Dedifferentiated amniotic fluid mesenchymal stem cell (primary cell): ENCODE results near the gene TOP1.
A peak's percentile ranks its signal among the peaks of the same experiment; 100 is the strongest.
"Not testable (repeated sequence)": the region's sequence is repeated elsewhere in the genome, so short reads cannot be mapped to it uniquely, and the experiment has no call there.

Experiments
- DNase-seq: peaks from one replicate; pipeline ENCODE4 v3.0.0-alpha.2; 2016; ENCODE audit errors: extremely low spot score

The TOP1 gene

DNA sequence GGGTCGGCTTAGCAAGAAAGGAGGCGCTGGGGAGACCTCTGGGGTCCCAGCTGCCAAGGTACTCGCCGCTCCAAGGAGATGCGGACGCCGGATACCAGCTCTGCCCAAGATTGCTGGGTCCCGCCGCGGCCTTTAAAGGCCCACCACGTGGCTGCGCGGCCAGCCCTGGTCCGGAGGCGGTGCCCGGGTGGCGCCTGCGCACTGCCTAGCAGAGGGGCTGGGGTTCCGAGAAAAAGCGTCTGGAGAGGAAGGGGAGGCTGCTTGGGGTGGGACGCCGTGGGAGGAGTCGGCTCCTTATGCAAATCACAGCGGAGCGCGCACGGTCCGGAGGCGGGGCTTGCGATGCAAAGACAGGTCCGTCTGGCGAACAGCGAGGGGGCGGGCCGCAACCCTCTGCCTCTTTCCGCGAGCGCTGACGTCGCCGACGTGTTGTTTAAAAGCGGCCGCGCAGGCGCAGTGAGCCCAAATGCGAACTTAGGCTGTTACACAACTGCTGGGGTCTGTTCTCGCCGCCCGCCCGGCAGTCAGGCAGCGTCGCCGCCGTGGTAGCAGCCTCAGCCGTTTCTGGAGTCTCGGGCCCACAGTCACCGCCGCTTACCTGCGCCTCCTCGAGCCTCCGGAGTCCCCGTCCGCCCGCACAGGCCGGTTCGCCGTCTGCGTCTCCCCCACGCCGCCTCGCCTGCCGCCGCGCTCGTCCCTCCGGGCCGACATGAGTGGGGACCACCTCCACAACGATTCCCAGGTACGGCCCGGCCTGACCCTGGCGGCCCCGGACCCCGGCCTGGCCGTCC lies at the start of gene TOP1:
Gene TOP1, plus strand, starts transcription at position 464 of the 791 bp plus-strand sequence. Its CDS starts 246 bp downstream, at position 710.
- peak; percentile 100 for DNase-seq

DNA sequence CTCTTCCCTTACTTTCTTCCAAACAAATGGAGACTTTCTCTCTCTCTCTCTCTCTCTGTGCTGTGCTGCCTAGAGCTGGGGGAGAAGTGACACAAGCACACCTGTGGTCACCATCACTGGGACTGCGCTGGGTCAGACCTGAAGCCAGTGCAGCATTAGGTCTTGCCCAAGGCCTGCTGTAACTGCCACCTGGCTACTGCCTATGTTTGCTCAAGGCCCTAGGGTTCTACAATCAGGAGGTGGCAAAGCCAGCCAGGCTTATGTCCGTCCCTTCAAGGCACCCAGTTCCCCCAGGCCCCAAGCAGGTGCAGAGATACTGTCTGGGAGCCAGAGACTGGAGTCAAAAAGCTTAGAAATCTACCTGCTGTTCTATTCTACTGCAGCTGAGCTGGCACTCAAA lies 49.4 kb upstream of the TOP1 start:
- no peak for DNase-seq

DNA sequence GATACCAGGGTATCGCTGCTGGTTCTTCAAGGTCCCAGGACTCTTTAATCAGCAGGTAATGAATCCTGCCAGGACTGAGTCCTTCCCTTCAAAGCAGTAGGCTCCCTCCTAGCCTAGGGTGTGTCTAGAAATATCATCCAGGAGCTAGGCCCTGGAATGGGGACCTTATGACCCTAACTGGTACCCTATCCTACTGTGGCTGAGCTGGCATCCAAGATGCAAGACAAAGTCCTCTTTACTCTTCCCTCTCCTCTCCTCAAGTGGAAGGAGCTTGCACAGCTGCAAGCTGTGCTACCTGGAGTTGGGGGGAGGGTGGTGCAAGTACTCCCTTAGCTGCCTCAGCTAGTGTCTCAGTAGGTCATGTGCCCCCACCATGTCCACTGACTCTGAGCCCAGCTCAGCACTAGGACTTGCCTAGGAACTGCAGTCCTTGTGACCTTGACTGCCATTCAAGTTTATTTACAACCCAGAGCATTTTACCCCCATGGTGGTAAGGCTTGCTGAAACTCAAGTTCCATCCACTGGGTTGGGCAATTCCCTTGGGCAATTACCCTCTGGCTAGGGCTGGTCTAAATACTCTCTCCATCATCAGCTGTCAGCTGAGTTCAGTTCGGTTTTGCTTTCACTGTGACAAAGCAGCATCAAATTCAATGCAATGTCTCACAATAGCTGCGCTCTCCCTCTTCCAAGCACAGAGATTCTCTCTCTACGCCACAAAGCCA lies 48.4 kb upstream of the TOP1 start:
- DNase-seq, result no peak

DNA sequence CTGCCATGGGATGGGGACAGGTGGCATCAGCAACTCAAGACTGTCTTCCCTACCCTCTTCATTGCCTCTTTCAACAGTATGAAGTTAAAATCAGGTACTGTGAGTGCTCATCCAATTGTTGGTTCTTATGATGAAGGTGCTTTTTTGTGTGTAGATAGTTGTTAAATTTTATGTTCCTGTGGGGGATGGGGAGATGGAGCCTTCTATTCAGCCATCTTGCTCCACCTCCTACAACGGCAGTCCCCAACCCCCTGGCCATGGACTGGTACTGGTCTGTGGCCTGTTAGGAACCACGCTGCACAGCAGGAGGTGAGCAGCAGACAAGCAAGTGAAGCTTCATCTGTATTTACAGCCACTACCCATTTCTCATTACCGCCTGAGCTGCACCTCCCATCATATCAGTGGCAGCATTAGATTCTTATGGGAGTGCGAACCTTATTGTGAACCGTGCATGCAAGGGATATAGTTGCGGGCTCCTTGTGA lies 47.8 kb upstream of the TOP1 start:
- DNase-seq, result no peak

DNA sequence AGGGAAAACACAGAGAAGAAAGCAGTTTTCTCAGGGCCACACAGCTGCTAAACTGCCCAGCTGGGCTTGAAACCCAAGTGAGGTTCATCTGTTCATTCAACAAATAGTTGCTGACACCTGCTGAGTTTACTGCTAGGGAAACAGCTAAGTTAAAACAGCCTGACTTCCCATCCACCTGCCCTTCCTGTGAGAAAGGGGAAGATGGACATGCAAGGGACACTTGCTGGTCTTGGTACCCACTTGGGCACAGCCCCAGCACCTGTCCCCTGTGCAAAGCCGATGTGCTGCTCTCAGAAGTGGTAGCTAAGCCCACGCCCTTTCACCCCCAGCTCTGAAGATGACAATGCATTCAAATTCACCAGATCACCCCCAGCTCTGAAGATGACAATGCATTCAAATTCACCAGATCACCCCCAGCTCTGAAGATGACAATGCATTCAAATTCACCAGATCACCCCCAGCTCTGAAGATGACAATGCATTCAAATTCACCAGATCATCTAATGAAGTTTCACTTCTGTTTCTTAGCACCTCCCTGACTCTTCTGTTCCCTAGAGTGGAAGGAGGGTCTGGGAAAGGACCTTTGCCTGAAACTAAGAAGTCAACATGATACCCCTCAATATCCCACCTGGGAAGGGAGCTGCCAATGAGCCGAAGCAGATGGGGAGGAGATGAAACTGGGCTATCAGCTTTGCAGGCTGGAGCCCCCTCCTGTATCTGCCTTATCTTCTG lies 46.0 kb upstream of the TOP1 start:
- no peak for DNase-seq

DNA sequence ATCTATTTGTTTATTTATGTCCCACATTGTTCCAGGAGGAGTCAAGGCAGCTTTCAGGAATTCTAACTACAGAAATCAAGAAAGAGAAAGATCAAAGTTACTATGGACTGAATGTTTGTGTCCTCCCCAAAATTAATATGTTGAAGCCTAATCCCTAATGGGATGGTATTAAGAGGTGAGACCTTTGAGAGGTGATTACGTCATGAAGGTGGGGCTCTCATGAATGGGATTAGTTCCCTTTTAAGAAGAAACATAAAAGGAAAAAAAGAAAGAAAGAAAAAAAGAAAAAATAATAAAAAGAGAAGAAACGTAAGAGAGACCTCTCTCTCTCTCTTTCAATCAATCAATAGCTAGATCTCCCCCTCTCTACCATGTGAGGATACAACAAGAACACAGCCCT lies 44.7 kb upstream of the TOP1 start:
- DNase-seq, result no peak

DNA sequence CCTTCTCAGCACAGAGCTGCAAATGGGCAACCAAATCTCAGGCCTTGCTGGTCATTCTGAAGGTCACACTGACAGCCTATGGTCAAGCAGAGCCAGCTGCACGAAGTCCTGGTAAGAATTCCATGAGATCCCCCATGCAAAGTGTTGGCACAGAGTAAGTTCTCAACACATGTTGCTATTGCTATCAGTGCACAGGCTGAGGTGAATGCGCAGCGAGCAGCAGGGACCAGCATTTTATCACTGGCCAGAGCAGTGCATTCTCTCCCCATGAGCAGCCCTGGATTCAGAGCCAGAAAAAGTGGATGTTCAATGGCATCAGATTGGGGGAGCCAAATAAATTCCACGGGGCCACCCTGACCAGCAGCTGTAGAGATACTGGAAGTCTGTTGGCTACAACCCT lies 44.1 kb upstream of the TOP1 start:
- no peak for DNase-seq

DNA sequence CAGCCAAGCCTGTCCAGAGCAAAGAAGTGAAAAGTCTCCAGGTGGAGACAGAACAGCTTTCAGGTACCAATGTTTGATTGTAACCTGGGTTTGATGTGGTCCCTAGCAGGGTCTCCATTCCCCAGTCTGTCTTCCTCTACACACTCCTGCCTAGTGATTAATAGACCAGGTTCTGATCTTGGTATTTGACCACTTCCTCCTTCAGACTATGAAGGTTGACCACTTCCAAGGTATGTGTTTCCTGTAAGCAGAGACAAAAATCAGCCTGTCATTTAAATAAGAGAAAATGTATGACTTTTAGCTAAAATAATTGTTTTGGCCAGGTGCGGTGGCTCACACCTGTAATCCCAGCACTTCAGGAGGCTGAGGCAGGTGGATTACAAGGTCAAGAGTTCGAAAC lies 41.8 kb upstream of the TOP1 start:
- DNase-seq, result no peak

DNA sequence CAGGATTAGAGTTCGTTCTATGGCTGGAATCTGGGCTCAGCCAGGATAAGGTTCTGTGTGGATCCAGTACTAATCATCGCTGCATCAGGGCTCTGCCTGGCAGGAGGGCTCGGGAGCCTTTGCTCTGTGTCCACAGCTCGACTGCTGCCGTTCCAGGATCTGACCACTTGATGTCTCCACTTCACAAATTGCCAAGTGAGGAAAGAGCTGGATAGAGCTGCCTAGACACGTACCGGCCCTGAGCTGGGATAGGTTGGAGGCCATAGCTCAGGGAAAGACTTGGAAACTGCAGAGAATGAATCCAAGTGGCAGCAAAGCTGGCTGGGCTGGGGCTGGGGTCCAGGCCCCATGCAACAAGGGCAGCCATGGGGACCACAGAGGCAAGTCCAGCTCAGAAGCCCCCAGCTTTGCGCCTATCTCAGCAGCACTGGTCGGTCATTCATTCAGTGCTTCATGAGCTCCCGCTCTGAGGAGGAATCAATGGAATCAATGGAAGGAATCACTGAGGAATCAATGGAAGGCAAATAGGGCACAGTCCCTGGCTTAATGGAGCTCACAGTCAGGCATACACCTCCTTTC lies 38.0 kb upstream of the TOP1 start:
- DNase-seq, result peak; percentile 89

DNA sequence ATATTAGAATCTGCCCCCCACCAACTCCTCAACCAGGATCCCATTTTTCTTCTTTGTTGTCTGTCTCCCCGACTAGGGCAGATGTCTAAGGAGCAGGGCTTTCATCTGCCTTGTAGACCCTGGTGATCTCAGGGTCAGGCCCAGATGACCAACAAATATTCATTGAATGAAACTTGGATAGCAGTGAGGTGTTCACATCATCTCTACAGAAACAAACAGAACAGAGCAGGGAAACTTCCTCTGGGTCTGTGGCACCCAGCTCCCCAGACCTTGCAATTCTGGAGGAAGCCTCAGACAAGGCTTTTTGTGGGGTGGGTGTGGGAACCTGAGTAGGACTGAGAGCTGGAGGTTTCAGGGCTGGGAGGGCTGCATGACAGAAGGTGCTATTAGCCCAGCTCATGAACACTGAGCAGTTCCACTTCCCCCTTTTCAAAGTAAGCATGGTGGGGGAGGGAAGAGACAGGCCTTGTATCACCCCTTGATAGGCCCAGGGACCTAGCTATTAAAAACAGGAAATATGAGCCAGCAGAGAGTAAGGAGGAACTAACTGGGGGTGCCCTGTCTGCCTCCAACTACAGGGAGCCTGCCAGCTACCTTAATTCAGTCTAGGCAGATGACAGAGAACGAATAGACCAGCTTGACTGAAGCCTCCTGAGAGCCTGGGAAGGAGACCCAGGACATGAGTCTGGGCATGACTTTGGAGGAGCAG lies 37.3 kb upstream of the TOP1 start:
- DNase-seq, result no peak

DNA sequence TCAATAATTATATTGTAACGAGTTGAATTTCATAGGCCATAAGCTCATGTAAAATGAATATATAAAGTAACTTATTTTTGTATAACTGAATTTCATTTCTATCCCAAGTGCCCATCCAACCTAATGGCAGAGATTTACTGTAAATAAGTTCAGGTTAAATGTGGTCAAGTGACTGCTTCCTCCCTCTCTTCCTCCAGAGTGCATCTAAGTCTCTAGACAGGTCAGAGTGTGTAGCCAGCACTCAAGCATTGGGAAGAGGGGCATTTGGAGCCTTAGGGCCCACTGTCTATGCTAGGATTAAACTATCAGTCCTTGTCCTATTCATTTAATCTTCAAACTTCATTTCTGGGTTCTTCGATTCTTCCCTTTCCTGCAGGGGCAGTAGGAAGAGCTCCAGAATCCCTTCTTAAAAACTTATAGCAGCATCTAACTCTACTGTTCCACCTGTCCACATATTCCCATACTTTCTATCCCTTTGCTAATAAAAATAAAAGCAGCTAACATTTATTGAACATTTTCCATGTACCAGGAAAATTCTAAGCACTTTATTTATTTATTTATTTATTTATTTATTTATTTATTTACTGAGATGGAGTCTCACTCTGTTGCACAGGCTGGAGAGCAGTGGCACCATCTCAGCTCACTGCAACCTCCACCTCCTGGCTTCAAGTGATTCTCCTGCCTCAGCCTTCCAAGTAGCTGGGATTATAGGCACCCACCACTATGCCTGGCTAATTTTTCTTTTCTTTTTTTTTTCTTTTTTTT lies 36.1 kb upstream of the TOP1 start:
- DNase-seq, result no peak

DNA sequence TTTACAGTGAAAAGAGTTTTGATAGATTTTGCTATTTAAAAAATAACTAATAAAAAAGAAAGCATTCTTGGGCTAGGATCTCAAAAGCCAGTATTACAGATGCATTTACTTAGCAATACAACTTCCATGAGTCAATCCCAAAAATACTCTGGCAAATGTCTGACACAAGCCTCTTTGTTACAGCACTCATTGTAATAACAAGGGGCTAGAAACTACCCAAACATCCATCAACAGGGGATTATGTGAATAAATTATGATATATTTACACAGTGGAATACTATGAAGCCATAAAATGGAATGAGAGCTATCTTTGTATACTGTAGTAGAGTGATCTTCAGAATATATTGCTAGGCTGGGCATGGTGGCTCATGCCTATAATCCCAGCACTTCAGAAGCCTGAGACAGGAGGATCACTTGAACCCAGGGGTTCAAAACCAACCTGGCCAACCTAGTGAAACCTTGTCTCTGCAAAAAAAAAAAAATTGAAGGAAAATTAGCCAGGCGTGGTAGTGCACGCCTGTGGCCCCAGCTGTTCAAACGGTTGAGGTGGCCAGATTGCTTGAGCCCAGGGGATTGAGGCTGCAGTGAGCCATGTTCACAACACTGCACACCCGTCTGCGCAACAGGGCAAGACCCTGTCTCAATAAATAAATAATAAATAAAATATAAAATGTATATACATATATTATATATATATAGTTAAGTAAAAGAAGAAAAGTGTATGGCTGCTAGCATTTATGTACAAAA lies 34.7 kb upstream of the TOP1 start:
- no peak for DNase-seq

DNA sequence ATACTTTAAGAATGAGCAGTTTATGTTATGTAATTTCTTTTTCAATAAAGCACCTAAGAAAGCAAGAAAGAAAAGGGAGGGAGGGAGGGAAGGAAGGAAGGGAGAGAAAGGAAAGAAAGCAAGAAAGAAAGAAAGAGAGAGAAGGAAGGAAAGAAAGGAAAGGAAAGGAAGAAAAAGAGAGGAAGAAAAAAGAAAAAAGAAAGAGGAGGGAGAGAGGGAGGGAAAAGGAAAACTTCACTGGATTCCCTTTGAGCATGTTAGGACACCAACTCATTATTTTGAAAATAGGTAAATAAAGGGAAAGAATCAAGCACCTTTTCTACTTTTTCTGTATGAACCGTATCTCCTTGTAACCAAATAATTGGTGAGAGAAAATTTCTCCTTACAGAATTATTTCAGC lies 32.3 kb upstream of the TOP1 start:
- DNase-seq, result no peak

DNA sequence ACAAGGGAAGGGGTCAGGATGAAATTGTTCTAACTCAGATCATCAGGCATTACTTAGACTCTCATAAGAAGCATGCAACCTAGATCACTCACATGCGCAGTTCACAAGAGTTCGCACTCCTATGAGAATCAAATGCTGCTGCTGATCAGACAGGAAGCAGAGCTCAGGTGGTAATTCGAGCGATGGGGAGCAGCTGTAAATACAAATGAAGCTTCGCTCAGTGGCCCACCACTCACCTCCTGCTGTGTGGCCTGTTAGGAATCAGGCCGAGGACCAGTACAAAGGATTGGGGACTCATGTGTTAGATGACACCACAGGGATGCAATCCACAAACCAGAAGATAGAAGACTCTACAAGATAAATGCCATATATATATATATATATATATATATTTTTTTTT lies 31.5 kb upstream of the TOP1 start:
- no peak for DNase-seq

DNA sequence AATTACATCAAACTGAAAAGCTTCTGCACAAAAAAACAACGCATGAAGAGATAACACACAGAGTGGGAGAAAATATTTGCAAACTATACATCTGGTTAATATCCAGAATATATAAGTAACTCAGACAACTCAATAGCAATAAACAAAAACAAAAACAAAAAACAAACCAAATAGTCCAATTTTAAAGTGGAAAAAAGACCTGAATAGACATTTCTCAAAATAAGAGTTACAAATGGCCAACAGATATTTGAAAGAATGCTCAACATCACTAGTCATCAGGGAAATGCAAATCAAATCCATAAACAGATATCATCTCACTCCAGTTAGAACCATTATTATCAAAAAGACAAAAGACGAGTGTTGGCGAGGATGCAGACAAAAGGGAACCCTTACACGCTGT lies 28.8 kb upstream of the TOP1 start:
- DNase-seq, result no peak

DNA sequence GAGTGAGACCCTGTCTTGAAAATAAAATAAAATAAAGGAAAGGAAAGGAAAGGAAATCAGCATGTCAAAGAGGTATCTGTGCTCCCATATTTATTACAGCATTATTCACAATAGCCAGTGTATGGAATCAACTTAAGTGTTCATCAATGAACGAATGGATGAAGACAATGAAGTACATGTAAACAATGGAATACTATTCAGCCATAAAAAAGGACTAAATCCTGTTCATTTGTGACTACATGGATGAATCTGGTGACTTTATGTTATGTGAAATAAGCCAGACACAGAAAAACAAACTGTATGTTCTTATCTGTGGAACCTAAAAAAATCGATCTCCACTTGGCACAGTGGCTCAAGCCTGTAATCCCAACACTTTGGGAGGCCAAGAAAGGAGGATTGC lies 28.0 kb upstream of the TOP1 start:
- no peak for DNase-seq

DNA sequence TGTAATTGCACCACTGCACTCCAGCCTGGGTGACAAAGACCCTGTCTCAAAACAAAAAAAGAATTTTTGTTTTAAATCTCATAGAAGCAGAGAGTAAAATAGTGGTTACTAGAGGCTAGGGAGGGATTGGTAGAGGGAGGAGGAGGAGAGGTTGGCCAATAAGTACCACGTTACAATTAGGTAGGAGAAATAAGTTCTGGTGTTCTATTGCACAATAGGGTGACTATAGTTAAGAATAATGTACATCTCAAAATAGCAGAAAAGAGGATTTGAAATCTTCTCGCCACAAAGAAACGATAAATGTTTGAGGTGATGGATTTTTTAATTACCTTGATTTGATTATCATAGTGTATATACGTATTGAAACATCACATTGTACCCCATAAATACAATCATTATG lies 27.1 kb upstream of the TOP1 start:
- DNase-seq, result no peak

DNA sequence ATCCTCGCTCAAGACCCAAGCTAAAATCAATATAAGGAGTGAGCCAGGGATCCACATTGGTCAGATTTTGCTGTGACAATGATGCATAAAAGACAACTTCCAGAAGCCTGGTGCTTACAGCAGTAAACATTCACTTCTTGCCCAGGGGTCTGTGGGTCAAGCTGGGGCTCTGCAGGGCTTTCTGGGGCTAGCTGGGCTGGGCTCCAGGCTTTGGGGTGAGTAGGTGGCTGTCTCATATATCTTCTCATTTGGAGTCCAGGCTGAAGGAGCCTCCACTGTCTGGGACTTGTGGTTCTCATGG lies 25.8 kb upstream of the TOP1 start:
- no peak for DNase-seq

DNA sequence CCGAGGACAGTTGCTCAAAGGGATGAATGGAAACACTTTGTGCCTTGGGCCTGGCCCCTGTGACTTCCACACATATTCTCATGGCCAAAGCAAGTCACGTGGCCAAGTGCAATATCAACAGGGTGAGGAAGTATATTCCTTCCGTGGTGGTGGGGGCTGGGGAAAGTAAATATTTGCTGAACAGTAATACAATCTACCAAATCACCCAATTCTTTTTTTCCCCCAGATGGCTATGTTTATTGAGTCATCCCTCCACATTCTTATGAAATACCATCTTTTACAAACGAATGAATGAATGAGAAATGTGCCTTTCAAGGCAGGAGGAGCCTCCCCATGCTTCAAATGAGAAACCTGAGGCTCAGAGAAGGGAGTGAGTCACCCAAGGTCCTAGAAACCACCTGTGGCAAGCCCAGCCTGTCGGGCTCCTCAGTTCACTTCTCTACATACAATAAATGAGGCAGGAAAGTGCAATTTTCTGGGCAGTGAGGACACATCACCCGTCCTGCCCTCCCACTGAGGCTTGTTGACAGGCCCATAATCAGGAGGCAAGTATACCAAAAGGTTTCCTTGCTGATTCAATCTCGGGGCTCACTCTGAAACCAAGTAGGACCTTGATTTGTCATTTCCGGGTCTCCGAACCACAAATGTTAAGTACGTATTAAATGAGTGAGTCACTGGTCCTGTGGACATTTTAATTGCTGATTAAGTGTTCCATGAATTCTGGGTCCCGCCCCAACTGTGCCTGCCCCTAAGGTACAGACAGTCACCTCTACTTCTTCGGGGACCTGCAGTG lies 25.3 kb upstream of the TOP1 start:
- DNase-seq, result peak; percentile 89

DNA sequence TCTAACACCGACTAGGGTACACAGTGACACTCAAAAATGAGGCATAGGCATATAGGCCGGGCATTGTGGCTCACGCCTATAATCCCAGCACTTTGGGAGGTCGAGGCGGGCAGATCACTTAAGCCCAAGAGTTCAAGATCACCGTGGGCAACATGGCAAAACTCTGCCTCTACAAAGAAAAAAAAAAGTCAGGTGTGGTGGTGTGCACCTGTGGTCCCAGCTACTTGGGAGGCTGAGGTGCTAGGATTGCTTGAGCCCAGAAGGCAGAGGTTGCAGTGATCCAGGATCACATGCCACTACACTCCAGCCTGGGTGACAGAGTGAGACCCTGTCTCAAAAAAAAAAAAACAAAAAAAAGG lies 24.7 kb upstream of the TOP1 start:
- DNase-seq, result not testable (repeated sequence)
